Activated CD8-positive, alpha-beta memory T cell treated with anti-CD3 and anti-CD28 coated beads, Interleukin-2, amount 50 U/mL, for 1 hour (primary cell): ENCODE results near the gene FAM107B.
"Not testable (repeated sequence)": the region's sequence is repeated elsewhere in the genome, so short reads cannot be mapped to it uniquely, and the experiment has no call there.

ENCODE experiments used
- DNase-seq: peaks from one replicate; pipeline ENCODE4 v3.0.0-alpha.2; 2020; ENCODE audit errors: extremely low read depth

The FAM107B gene

GRCh38 chr10:14601872-14602725 lies 172.6 kb downstream of the FAM107B start:
- DNase-seq = no peak

DNA sequence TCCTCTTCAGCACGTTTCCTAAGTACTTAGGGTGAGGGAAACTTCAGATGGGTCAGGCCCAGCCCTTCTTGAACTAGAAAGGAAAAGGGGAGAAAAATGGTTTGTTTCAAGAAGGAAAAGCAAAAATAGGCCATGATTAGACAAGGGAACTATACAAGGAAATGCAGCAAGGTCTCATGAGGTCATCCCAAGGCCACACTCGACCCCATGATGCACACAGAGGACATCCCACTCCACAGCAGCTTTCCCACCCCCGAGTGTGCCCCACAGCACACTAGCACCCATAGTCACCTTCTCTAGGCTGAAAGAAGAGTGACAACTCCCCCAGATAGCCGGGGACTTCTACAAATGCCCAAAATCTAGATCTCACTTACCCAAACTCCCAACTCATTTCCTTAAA lies 173.4 kb downstream of the FAM107B start:
- DNase-seq = no peak

GRCh38 chr10:14600065-14600464 lies 174.6 kb downstream of the FAM107B start:
- no peak for DNase-seq

DNA sequence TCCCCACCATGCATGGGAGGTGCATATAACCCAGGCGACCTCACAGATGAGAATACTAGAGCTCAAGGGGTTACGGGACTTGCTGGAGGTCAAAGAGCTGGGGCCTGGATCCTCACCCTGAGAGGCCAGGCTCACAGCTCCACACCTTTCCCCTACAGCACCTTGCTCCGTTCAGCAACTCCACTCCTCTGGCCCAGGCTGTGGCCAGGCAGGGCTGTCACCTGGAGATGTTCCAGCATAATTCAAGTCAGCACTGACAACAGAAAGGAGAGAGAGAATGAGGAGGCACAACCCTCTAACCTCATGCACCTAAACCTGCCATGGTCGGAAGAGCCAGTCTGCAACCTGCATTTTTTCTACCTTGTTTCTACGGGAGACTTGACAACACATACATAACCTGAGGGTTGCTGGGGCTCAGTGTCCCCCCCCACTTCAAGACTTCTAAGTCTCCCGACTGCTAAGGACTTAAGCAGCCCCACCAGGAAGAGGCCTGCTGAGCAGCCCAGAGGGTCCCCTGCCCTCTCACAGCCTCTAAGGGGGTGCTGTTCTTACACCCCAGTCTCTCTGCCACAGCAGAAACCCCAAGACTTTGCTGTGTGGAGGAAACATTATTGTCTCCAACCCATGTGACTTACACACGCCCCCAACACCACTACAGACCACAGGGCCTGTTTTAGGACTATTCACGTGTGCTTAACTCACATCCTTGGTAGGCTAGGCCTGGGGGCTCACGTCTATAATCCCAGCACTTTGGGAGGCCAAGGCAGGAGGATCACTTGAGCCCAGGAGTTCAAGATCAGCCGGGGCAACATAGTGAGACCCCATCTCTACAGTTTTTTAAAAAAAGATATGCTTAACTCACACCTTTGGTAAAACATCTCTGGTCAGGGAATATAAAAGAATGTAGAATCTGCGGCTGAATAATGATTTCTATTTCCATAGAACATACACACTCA lies 175.6 kb downstream of the FAM107B start:
- DNase-seq = no peak

- no peak for DNase-seq
These were observed 179.0 kb downstream of the FAM107B start for GRCh38 chr10:14595526-14596182.

DNA sequence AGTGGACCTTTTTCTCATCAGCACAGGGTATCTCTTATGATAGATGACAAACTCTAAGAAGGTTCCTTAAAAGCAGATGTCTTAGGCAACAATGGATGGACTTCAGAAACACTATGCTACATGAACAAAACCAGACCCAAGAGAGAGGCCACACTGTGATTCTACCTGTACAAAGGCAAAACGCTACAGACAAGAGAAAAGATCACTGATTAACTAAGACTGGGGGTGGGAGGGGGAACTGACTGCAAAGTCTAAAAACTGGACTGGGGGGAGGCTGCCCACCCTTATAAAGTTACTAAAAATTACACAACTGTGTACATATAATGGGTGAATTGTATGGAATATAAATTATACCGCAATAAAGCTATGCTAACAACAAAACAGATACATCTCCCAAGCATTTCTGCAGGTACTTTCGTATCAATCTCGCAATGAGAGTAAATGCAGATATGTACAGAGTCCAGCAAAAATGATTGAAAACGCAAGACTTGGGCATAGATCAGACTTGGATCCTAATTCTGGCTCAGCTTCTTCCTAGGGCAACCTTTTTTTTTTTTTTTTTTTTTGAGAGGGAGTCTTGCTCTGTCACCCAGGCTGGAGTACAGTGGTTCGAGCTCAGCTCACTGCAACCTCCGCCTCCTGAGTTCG lies 179.7 kb downstream of the FAM107B start:
- DNase-seq = no peak

- no peak for DNase-seq
These were observed 180.9 kb downstream of the FAM107B start for GRCh38 chr10:14593806-14594205.

DNA sequence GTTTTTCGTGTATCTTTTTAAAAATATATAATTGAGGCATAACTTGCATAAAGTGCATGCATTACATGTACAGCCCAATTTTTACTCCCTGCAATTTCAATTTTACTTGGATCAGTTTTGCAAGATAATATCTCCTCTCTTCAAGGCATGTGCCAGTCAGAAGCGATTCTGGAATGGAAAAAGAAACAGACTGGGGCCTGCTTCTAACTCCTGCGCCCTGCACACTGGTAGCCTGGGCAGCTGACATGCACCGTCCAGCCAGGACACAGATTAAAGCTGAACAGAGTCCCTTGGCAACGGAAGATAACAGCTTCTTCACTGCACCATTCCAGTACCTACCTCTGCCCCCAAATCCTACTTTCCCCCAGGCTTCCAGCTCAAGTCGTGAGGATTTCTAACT lies 182.1 kb downstream of the FAM107B start:
- DNase-seq = no peak

DNA sequence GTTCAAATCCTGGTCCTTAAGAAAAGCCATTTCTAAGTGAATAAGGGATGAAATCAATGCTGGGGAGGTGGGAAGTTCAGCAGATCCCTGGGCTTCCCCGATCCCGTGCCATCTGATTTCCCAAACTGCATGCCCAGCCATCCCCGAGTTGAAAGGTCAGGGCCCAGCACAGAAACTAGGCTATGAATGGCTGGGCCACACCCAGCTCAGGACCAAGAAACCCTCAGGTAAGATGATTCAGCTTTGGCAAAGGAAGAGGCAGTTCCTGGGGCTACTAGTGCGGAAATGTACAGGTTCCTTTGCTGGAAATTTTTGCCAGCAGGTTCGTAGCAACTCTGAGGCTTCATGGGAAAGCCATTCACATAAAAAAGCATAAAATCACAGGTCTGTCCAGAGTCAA lies 182.7 kb downstream of the FAM107B start:
- no peak for DNase-seq

DNA sequence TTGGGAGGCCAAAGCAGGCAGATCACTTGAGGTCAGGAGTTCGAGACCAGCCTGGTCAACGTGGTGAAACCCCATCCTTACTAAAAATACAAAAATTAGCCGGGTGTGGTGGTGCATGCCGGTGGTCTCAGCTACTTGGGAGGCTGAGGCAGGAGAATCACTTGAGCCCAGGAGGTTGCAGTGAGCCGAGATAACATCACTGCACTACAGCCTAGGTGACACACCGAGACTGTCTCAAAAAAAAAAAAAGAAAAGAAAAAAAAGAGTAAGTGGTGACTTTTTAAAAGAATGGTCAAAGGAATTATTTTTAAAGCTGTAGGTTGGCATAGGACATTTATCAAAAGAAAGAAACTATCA lies 185.8 kb downstream of the FAM107B start:
- not testable (repeated sequence) for DNase-seq

DNA sequence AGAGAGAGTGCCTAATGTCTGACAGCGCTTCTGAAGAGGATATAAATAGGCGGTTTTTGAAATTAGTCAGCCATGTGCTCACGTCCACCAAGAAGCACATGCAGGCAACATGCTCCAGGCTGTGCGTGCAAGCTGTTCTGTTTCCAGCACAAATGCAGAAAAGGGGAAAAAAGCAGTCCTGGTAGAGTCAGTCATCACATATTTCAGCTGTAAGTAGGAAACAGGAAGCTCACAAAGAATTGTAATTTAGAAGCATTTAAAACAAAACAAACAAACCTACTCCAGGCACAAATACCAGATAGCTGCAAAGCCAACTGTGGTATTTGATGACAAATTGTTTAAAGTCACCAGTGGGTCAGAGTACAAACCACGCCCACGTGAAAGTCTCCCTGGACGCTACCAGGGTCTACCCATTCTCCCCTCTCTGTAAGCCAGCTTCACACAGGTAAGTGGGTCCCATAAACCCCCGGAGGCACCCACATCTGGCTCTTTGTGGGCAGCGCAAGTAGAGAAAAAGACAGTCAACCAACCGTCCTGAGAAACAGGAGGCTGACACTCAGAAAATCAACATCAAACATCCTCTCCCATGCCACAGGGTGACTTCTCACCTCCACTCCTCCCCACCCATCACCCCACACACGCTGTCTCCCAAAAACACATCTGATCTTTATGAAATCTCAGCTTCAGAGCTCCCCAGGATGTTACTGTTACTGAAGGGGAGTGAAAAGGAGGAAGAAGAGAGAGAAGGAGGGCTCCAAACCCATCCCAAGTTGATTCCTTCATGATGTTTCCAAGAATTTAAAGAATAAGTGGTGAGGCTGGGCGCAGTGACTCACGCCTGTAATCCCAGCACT lies 186.4 kb downstream of the FAM107B start:
- DNase-seq = no peak

DNA sequence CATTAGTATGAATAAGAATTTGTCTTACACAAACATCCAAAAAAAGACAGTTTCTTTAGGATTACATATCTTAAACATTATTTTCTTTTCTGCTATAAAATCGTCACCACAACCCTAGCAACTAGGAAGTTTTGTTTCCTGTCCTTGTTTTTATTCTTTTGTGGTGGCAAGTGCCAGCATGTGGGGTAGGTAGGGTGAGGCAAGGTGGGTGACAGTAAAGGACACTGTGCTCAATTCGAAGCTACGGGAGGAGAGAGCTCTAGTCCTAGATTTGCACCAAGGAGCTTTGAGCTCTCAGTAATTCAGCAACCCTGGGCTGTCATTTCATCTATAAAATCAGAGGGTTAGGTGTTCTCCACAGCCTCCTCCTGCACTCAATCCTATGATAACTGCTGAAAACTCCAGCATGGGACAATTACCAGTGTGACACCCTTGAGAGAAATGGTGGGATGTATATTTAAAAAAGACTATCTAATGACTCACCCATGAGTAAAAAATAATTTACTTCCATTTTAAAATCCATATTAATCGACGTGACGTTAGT lies 187.1 kb downstream of the FAM107B start:
- no peak for DNase-seq

DNA sequence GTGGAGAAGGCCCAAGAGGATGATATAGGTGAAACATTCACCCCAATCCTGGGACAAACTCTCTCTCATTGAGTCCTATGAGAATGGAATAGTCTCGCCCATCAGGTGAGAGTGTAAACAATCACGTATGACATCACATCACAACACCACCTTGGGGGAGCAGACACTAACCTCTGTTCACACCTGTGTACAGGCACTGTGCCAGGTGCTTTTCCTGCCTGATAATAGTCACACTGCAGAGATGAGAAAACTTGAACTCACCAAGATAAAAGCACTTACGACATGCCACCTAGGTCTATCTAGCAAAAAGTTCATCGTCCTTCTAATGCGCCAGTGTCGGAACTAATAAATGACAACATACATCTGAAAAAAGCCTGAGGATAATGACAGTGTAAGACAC lies 187.8 kb downstream of the FAM107B start:
- peak; percentile 74 for DNase-seq

DNA sequence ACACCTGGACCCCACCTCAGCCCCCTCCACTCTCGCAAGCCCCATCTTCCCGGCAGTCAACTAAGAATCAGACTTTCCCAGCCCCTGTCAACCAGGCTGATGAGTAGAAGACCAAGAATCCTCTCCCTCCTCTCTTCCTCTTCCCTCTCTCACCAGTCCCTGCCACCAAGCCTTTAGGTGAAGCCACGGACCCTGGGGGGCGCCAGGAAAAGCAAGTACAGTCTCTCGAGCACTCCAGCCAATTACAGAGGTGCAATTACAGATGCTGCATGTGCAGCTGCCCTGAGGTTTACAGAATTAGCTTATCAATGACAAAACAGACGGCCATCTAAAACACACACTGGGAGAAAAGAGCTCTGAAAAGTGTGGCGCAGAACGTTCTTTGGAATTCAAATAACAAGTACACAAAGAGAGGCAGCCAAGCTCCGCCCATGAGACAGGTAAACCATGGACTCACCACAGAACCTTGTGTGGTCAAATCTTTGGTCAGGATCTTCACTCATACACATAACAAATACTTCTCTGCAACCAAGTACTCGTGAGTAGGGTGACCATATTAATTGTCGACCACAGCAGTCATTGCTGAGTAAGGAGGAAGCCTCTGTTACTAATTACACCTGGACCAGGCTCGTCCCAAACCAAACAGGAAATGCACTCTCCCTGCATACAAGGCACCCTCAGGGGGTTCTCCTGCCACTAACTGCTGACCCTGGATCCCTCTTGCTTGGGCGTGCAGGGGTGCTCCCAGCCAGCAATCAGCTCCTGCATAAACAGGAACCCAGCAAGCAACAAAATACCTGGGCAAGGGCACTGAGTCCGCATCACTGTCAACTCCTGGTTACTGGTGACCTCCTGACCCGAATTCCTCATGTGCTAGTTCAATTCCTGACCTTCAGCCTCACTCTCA lies 189.2 kb downstream of the FAM107B start:
- no peak for DNase-seq

DNA sequence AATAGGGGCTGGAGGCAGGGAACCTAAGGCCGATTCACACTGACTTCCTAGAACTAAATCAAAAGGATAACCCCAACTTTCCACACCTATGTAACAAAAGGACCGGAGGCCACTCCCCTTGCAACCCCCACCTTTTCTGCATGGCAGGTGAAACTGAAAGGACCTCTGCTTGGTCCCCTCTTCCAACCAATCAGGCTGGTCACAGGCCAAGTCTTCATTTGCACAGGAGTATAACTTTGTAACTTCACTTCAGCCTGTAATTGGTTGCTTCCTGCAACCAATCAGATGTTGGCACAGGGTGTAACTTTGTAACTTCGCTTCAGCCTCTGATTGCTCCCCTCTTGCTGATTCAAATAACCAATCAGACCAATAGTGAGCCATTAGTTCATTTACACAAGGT lies 190.0 kb downstream of the FAM107B start:
- DNase-seq = no peak

DNA sequence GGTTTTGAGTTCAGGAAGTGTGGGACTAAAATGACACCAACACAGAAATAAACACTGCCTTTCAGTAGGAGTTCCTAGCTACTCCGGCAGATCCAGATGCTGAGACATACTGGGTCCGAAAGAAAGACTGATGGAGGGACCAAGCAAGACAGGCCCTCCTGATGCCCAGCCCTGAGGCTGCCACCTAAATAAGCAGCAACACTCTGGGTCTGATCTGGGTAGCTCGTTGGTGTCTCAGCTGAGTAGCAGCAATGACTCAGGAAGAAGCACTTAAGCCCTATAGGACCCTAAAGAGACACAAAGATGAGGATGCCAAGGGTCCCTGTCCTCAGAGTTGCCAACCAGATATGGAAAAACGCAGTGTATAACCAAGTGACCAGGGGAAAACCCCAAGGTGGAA lies 190.7 kb downstream of the FAM107B start:
- no peak for DNase-seq

DNA sequence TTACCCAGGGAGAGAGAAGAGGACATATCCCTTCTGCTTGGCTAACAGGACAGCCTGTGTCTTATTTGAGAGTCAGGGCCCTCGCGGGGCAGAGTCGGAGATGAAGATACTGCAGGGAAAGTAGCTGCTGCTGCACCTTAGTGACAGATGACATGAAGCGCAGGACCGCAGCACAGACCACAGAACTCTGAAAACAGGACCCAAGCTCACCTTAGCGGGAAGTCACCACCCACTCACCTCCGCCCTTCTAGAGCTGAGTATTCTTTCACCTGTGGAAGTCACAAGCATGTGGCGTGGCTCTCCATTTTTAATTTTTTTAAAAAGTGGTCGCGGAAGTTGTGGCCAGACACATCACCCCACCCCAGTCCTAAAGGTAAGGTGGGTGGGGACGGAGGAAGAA lies 191.4 kb downstream of the FAM107B start:
- peak; percentile 68 for DNase-seq

GRCh38 chr10:14581553-14582321 lies 193.0 kb downstream of the FAM107B start:
- no peak for DNase-seq
